HG02870 (cell line): ENCODE results near the gene INPP4B.

ENCODE experiments used
- ATAC-seq: cut with Tn5 transposase; IDR thresholded peaks from one replicate; pipeline ENCODE4 v1.9.1; 2021; ENCODE audit warnings: mild to moderate bottlenecking, moderate library complexity; ENCODE audit not compliant: unreplicated experiment

Gene INPP4B

DNA sequence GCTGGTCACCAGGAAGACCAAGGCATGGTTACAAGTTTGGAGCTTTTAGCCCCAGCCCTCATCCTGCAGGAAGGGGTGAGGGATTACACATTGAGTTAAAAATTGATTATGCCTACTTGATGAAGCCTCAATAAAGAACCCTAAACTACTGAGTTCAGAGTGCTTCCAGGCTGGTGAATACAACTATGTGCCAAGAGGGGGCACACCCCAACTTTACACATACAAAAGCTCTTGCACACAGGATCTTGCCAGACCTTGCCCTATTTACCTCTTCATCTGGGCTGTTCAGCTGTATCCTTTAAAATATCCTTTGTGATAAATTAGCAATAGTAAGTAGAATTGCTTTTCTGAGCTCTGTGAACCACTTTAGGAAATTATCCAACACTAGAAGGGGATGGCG is 489.3 kb downstream of the INPP4B start:
- no peak for ATAC-seq

DNA sequence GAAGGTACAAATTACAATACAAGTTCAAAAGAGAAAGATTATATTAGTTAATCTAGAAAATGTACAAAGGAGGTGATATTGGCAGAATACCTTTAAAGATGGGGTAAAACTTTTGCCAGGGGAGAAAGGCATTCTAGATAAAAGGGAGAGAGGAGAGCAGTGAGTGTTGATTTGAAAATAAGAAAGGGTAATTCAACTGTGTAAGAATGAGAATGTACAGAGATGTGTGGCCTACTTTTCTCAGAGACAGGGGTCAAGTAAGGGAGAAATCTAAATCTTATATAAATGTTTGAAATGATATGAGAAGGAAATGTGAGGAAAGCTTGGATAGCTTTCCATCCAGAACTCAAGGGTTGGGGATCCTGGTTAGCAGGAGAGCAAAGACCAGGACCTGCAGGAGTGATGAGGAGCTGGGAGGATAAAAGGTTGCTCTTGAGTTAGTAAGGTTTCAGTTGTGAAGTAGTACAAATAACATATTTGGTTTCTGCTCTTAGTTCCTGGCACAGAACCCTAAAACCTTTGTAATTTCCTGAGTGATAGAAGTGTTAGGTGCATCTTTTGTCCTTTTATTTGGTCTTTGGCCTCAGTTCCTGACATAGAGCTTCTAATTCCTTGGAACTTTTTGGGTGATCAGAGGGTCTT is 489.9 kb downstream of the INPP4B start:
- ATAC-seq: no peak

DNA sequence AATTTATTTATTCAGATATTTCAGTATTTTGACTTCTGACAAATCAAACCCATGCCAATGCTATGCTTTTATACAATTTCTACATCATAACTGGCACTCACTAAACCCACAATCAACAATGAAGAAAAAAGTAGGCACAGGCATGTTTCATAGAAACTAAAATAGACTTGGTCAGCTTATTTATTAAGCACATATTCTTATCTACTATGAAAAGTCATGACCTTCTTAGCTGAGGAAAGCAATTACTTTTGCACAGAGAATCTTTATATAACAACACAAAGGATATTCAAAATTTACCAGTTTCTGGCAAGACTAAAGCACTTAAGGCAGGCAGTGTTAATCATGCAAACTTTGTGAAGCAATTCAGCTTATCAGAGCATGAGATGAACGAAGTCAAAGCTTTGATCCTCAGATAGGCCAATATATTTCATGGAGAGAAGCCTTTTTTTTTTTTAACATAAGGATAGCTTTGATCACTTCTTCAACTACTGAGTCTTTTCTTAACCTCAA is 490.6 kb downstream of the INPP4B start:
- ATAC-seq: no peak

- no peak for ATAC-seq
Measured at GRCh38 chr4:142354794-142355420, 491.2 kb downstream of the INPP4B start.

DNA sequence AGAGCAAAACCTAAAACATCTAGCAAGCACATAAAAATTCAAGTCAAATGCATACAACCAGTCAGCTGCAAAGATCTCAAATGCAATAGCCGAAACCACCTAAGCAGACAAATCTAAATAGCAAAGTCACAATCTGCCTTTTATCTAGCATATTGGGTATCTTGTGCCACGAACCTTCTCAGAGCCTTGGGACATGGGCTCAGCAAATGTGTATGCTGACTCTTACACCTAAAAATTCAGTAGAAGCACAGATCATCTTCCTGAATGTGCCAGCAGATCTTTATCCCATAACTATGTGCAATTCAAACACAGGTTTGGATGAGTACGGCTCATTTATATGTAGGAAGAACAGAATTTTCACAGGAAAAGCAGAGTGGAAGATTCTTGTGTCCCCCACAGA is 492.1 kb downstream of the INPP4B start:
- ATAC-seq: no peak

- no peak for ATAC-seq
Measured at GRCh38 chr4:142353149-142353738, 492.9 kb downstream of the INPP4B start.

DNA sequence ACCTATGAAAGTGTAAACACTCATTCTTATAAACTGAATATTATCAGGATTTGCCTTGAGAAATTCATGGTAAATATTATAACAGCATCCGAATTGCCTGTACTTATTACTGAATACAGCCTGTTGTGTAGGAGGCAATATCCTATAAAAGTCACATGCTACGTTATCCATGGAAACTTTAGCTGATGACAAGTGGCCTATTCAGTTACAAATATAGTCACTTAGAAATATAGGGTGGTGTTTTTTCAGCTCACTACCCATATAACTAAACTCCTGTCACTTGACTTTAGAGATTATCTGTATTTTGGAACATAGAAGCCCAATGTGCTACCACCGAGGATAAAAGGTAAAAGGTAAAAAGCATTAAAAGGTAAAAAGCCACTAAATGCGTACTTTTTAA is 493.4 kb downstream of the INPP4B start:
- no peak for ATAC-seq

DNA sequence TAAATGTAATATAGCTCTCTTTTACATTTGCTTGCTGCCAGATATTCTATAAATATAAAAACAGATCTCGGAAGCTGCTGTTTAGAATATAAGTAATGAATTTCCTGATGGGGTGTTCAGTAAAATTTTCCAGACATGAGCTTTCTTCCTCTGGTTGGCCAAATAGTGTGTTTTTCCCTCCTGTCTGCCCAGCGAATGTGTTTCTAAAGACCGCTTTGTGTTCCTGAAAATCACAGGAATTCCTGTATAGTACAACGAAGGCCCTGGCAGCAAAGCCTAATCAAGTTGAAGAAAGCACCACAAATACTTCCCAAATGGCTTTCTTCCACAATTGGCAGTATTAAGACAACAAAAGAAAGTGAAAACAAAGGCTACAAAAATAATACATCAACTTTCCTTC is 494.1 kb downstream of the INPP4B start:
- no peak for ATAC-seq

- no peak for ATAC-seq
Measured at GRCh38 chr4:142350871-142351270, 495.2 kb downstream of the INPP4B start.

GRCh38 chr4:142348613-142349021 is 497.5 kb downstream of the INPP4B start:
- no peak for ATAC-seq

GRCh38 chr4:142347241-142347640 is 498.9 kb downstream of the INPP4B start:
- no peak for ATAC-seq

GRCh38 chr4:142345924-142346323 is 500.2 kb downstream of the INPP4B start:
- ATAC-seq: no peak

DNA sequence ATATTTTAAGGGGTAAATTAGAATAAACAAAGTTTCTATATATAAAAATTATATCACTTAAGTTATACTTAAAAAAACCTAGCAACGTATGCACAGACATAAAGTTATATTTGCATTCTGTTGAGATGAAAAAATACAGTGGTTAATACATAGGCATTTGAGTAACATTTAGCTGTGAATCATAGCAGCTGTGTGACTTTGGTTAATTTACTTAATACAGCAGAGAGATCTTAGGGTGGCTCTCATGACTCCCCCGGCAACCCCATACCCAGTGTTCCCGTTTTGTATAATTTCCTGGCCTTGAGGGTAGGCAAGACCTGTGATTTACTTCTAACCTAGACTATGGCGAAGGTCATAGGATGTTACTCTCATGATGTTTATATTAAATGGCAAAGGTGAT is 504.8 kb downstream of the INPP4B start:
- ATAC-seq: no peak

DNA sequence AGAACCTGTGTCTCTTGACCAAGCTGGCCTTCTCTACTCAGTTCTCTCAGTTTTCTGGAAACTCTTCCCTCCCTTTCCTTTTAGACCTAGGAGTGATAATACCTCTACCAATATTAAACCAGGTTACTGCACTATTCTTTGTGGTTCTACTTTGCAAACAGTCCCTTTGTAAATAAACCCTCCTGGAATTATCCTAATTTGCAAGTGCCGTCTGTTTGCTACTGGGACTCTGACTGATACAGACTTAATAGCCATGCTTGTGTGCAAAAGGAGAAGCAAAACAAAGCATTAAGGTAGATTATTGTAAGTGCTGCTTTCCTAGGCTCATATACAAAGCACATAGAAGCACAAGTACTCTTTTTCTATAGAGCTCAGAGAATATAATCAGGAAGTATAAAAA is 507.0 kb downstream of the INPP4B start:
- no peak for ATAC-seq

GRCh38 chr4:142336251-142336934 is 509.7 kb downstream of the INPP4B start:
- no peak for ATAC-seq

- ATAC-seq: no peak
Measured at GRCh38 chr4:142334931-142335330, 511.2 kb downstream of the INPP4B start.

DNA sequence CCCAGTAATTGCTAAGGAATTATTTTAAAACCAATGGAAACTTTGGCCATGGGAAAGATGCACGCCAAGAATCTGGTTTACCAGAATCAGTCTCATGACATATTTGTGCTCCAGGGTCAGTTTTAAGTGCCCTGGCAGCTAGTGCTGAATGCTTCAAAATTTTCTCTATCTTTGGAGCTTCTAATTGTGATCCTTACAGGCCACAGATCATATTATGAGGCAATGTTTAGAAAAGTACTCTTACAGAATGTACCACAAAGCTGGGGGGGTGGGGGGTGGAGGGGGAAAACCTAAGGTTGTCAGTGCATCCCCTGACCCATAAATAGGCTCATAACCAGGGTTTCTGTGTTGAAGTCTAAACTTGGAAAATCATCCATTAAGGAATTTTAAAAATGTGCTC is 514.5 kb downstream of the INPP4B start:
- ATAC-seq: no peak

DNA sequence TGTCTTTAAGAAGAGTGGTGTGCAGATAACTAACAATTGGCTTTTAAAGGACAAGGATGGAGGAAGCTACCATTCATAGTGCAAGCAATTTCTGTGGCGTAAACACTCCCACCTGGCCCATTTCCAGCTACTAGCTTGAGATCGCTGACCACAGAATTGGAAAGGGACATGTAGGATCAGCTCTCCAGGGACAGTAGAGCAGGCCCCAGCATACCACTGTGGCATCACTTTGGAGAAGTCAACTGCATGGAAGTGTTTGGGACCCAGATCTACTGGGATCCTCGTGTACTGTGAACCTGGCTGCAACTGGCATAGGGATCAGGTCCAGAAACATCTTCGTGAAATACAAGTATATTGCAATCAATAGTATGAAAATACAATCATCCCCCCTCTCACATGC is 515.0 kb downstream of the INPP4B start:
- ATAC-seq: no peak

DNA sequence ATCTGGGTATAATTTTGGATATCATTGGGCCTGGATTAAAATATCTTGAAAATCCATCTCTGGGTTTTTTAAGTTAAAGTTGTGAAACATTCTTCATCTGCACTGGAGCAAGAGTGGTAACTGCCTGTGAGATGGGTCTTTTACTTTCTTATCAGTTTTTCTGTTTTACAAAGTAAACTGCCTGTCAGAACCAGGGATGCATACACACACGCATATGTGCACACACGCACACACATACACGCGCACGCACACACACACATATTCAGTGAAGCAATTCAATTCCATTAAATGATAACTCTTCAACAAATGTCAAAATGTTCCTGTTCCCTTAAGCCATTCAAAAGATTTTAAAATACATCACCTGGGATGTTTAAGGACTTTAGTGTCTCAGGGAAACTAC is 515.8 kb downstream of the INPP4B start:
- no peak for ATAC-seq

DNA sequence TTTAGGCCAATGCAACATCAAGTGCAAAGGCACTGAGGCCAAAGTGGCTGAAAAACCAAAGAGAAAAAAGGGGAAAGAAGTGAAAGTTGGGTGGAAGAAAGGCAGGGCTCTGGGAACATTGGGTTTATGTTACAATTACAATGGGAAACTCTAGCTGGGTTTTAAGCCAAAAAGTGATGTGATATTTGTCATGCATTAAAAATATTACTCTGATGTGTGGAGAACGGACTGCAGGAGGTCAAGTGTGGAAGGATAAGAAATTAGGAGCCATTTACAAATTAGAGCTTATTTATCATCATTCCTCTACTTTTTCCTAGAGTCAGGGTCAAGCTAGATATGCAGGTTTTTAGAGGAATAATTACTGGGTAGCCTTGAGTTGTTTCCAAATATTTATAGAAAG is 516.8 kb downstream of the INPP4B start:
- ATAC-seq: no peak

DNA sequence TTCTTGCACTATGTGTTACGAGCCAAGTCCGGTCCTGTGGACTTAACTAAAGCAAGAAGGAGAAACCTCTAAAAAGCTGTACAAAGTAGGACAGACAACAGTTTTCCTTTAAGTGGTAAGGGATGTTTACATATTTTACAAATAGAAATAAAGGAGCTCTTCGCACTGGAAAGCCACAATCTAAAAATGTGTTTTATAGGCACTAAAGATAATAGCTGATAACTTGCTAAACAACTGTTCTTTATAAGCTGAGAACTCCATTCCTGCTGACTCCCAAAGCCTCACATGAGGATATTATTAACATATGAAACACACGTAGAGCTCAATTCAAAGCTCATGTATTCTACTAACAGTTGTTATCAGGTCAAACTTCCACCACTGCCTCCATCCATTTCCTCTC is 519.9 kb downstream of the INPP4B start:
- ATAC-seq: no peak

GRCh38 chr4:142324572-142324971 is 521.5 kb downstream of the INPP4B start:
- ATAC-seq: peak; percentile 57
